ENCODE measurements around the gene PRSS57. TPM values are rescaled to one million over a fixed set of nuclear protein-coding genes. Genes with fewer than 3 reads are reported as not detected.
"Not testable (repeated sequence)": the region's sequence is repeated elsewhere in the genome, so short reads cannot be mapped to it uniquely, and the experiment has no call there.

The PRSS57 gene
- total RNA-seq, 2 experiments from 2014 or later: not detected

- peaks cover 37% of the 10 kb centered on the region for H3K27me3 Mint-ChIP-seq
- Histone ChIP-seq H3K9me3 (ENCODE audit: control insufficient read depth in 1 of 2, insufficient read depth in 1 of 2, low read length in 2 of 2) (peaks cover 0 to 18% of the 10 kb centered on the region in 2 experiments), H3K27me3 (ENCODE audit: control insufficient read depth in 1 of 2, insufficient read depth in 2 of 2, low read length in 2 of 2) (peaks cover 21 to 30% of the 10 kb centered on the region in 2 experiments), H3K4me1 (ENCODE audit: insufficient read depth, low read length) (peaks cover 20% of the 10 kb centered on the region)
- H3K9me3 Mint-ChIP-seq; H3K27ac Mint-ChIP-seq; H3K4me3 Mint-ChIP-seq; POLR2A ChIA-PET; CTCF ChIA-PET; ATAC-seq (ENCODE audit: poor library complexity); H3K4me3 ChIP-seq (ENCODE audit: low read length); intact Hi-C loops (cut with DNase I, micrococcal nuclease); H3K36me3 ChIP-seq (ENCODE audit: insufficient read depth, low read length); H3K4me1 Mint-ChIP-seq (ENCODE audit: low read depth); H3K36me3 Mint-ChIP-seq (ENCODE audit: low read depth); DNase-seq; H3K27ac ChIP-seq (ENCODE audit: low read depth in 1 of 2, low read length in 2 of 2): not testable (repeated sequence)
These were observed 3.3 kb upstream of the PRSS57 start for GRCh38 chr19:698529-698928.

- POLR2A ChIA-PET: no interaction called here
- H3K36me3 ChIP-seq (ENCODE audit: insufficient read depth, low read length): no peaks in the 10 kb centered on the region
- TF ChIP-seq CTCF (IDR thresholded peaks at IDR 0.05): no peak
- Mint-ChIP-seq H3K4me3 (no peak overlapping the region), H3K36me3 (ENCODE audit: low read depth) (no peaks in the 10 kb centered on the region), H3K27me3 (peaks cover 24% of the 10 kb centered on the region), H3K9me3 (no peaks in the 10 kb centered on the region), H3K4me1 (ENCODE audit: low read depth) (no peaks in the 10 kb centered on the region), H3K27ac (no peak overlapping the region)
- DNase-seq: peak in 1 of 14 experiments; percentile 13
- intact Hi-C loops (cut with DNase I, micrococcal nuclease): no loop called here
- no peak for ATAC-seq (ENCODE audit: poor library complexity)
- no peak overlapping the region for H3K27ac ChIP-seq (ENCODE audit: low read depth in 1 of 2, low read length in 2 of 2)
- no peak overlapping the region for H3K4me3 ChIP-seq (ENCODE audit: low read length)
- peaks cover 17% of the 10 kb centered on the region for H3K4me1 ChIP-seq (ENCODE audit: insufficient read depth, low read length)
- H3K27me3 ChIP-seq (ENCODE audit: control insufficient read depth in 1 of 2, insufficient read depth in 2 of 2, low read length in 2 of 2): peaks cover 21 to 30% of the 10 kb centered on the region in 2 experiments
- CTCF ChIA-PET: no interaction called here
- peaks cover 0 to 14% of the 10 kb centered on the region in 2 experiments for H3K9me3 ChIP-seq (ENCODE audit: control insufficient read depth in 1 of 2, insufficient read depth in 1 of 2, low read length in 2 of 2)
These were observed 536 bp downstream of the PRSS57 start for GRCh38 chr19:694481-695351.

GRCh38 chr19:690203-690602 lies 5.0 kb downstream of the PRSS57 start:
- Mint-ChIP-seq H3K9me3 (no peaks in the 10 kb centered on the region), H3K36me3 (ENCODE audit: low read depth) (no peaks in the 10 kb centered on the region), H3K4me1 (ENCODE audit: low read depth) (no peaks in the 10 kb centered on the region), H3K27me3 (peaks cover 7% of the 10 kb centered on the region), H3K4me3 (no peak overlapping the region), H3K27ac (no peak overlapping the region)
- ATAC-seq (ENCODE audit: poor library complexity) (no peak), DNase-seq (no peak)
- intact Hi-C loops (cut with DNase I, micrococcal nuclease): no loop called here
- H3K9me3 ChIP-seq (ENCODE audit: control insufficient read depth in 1 of 2, insufficient read depth in 1 of 2, low read length in 2 of 2): peaks cover 0 to 6% of the 10 kb centered on the region in 2 experiments
- POLR2A ChIA-PET: no interaction called here
- no peaks in the 10 kb centered on the region for H3K36me3 ChIP-seq (ENCODE audit: insufficient read depth, low read length)
- TF ChIP-seq CTCF (IDR thresholded peaks at IDR 0.05): no peak
- H3K4me1 ChIP-seq (ENCODE audit: insufficient read depth, low read length): peaks cover 8% of the 10 kb centered on the region
- peaks cover 7% of the 10 kb centered on the region in 2 experiments for H3K27me3 ChIP-seq (ENCODE audit: control insufficient read depth in 1 of 2, insufficient read depth in 2 of 2, low read length in 2 of 2)
- H3K4me3 ChIP-seq (ENCODE audit: low read length): no peak overlapping the region
- CTCF ChIA-PET: no interaction called here
- no peak overlapping the region for H3K27ac ChIP-seq (ENCODE audit: low read depth in 1 of 2, low read length in 2 of 2)
